Muscle layer of duodenum (tissue), 2 donors: ENCODE results near the gene ELMO1.

Source experiments
- H3K27ac ChIP-seq: one replicate; pipeline ENCODE4 v1.7.0; 2013; ENCODE audit warnings: mild to moderate bottlenecking, low read length
- H3K27me3 ChIP-seq: one replicate; pipeline ENCODE4 v1.7.0; 2013; ENCODE audit warnings: low read depth, mild to moderate bottlenecking, control low read depth, low read length
- H3K36me3 ChIP-seq, 2 donors: one replicate each; pipeline ENCODE4 v1.7.0; 2013; ENCODE audit warnings: low read length in 2 of 2, control low read depth in 1 of 2, mild to moderate bottlenecking in 1 of 2; ENCODE audit not compliant: insufficient read depth in 2 of 2, control insufficient read depth in 1 of 2
- H3K4me1 ChIP-seq, 2 donors: one replicate each; pipeline ENCODE4 v1.7.0; 2013; ENCODE audit warnings: low read length in 2 of 2, mild to moderate bottlenecking in 2 of 2, control low read depth in 1 of 2, moderate library complexity in 1 of 2; ENCODE audit not compliant: insufficient read depth in 2 of 2, control insufficient read depth in 1 of 2
- H3K4me3 ChIP-seq, 2 donors: one replicate each; pipeline ENCODE4 v1.7.0; 2013; ENCODE audit warnings: low read length in 2 of 2, low read depth in 1 of 2, mild to moderate bottlenecking in 1 of 2
- H3K9me3 ChIP-seq, 2 donors: one replicate each; pipeline ENCODE4 v1.7.0; 2013; ENCODE audit warnings: low read length in 2 of 2, control low read depth in 1 of 2, mild to moderate bottlenecking in 1 of 2; ENCODE audit not compliant: control insufficient read depth in 1 of 2
- donor health status: healthy.

The ELMO1 gene

GRCh38 chr7:37289367-37289766 is 159.3 kb downstream of the ELMO1 start:
- no peak overlapping the region for H3K27ac ChIP-seq
- H3K27me3 ChIP-seq = no peaks in the 10 kb centered on the region
- H3K4me1 ChIP-seq = peaks cover 4 to 25% of the 10 kb centered on the region in 2 donors
- H3K4me3 ChIP-seq = no peak overlapping the region
- no peaks in the 10 kb centered on the region for H3K36me3 ChIP-seq
- no peaks in the 10 kb centered on the region for H3K9me3 ChIP-seq

DNA sequence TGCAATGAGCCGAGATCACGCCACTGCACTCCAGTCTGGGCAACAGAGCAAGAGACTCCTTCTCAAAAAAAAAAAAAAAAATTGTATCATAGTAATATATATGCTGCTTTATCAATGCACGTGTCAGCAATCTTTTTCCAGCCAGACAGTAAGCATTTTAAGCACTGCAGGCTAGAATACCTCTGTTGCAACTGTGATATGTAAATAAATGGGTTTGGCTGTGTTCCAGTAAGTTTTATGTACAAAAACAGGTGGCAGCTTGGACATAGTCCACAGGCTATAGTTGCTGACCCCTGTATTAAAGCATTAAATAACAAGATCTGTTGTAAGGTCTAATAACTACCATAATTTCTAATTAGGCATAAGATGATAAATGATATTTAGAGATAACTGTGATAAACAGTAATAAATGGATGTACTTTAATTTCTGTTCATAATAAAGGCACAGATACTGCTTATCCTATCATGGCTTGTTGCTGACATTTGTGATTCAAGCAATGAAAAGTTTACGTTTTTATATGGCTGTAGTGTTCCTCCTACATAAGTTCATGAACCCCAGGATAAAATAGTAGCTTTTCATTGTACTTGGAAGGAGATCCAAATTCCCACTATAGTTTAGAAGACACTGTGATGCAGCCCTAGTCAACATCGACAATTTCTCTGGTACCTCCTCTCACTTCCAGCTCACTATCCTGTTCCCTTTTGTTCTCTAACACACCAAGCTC is 161.4 kb downstream of the ELMO1 start:
- no peak overlapping the region for H3K4me3 ChIP-seq
- H3K27ac ChIP-seq = no peak overlapping the region
- H3K27me3 ChIP-seq = no peaks in the 10 kb centered on the region
- H3K36me3 ChIP-seq = no peaks in the 10 kb centered on the region
- H3K4me1 ChIP-seq = peaks cover 4 to 36% of the 10 kb centered on the region in 2 donors
- H3K9me3 ChIP-seq = no peaks in the 10 kb centered on the region

DNA sequence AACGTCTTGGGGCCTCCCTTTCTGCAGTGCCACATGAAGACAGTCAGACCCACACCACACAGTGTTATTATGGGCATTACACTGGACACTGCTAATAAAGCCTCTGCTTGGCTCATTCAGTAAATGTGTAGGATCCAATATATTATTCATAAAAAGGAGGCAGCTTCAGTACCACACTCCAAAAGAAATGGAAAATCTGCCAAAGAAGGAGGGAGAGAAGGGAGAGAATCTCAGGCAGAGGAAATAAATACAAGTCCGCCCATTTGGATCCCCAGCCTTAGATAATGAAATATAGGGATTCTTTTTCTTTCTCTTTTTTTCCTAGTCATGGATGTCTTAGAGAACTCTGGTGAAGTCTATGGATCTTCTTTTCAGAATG is 162.2 kb downstream of the ELMO1 start:
- Histone ChIP-seq H3K4me1 (peaks cover 4 to 36% of the 10 kb centered on the region in 2 donors), H3K27me3 (no peaks in the 10 kb centered on the region), H3K9me3 (no peaks in the 10 kb centered on the region), H3K27ac (no peak overlapping the region), H3K4me3 (no peak overlapping the region), H3K36me3 (no peaks in the 10 kb centered on the region)

DNA sequence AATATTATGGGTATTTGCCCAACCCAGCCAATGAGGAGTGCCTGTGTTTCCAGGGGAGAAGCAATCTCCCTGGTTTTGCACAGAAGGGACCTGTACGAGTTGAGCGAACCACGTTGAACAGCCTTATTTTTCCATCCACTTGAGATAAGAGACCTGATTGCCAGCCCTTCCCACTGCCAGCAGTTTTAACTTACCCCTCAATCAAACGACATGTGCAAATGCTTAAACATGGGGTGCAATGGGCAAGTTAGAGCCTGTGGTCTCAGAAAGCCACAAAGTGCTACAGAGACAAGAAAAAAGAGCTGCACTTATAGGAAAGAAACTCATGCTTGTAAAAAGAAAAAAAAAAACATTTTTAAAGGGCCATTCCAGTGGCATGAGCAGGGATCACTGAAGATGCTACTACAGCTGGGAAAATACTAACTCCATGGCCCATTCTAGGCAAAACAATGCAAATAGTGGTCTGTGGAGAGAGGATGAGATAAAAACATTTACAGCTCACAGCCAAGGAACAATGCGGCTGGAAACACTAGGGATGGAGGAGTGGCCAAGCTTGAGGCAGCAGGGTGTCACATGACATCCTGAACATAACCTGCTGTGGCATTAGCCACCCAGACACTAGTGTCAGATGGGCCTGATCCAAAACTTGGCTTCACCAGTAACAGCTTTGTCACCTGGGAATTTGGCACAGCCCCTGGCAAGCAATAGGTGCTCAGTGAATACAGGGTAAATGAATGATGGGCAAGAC is 162.8 kb downstream of the ELMO1 start:
- Histone ChIP-seq H3K27ac (no peak overlapping the region), H3K4me3 (no peak overlapping the region), H3K9me3 (no peaks in the 10 kb centered on the region), H3K4me1 (peaks cover 4 to 36% of the 10 kb centered on the region in 2 donors), H3K27me3 (no peaks in the 10 kb centered on the region), H3K36me3 (no peaks in the 10 kb centered on the region)

GRCh38 chr7:37284805-37285231 is 163.8 kb downstream of the ELMO1 start:
- no peak overlapping the region for H3K27ac ChIP-seq
- H3K4me3 ChIP-seq = no peak overlapping the region
- H3K36me3 ChIP-seq = no peaks in the 10 kb centered on the region
- H3K9me3 ChIP-seq = no peaks in the 10 kb centered on the region
- H3K27me3 ChIP-seq = no peaks in the 10 kb centered on the region
- peaks cover 4 to 35% of the 10 kb centered on the region in 2 donors for H3K4me1 ChIP-seq

DNA sequence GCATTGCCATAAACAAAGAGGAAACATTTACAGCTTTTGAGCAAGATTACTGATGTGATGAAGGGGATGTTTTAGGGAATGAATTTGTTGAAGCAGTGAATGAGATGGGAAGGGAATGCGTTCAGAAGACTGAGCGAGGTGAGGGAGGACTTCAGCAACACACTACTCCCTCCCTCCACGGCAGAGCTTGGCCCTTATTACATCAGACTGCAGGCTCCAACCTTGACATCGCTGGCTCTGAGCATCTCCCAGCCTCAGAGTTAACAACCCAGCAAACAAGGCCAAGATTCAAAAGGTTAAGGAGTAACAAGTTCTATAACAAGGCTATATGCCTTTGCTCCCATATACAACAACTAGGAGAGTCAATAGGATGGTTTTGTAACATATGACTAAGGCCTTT is 164.4 kb downstream of the ELMO1 start:
- Histone ChIP-seq H3K36me3 (no peaks in the 10 kb centered on the region), H3K4me1 (peaks cover 4 to 30% of the 10 kb centered on the region in 2 donors), H3K4me3 (no peak overlapping the region), H3K9me3 (no peaks in the 10 kb centered on the region), H3K27me3 (no peaks in the 10 kb centered on the region), H3K27ac (no peak overlapping the region)

DNA sequence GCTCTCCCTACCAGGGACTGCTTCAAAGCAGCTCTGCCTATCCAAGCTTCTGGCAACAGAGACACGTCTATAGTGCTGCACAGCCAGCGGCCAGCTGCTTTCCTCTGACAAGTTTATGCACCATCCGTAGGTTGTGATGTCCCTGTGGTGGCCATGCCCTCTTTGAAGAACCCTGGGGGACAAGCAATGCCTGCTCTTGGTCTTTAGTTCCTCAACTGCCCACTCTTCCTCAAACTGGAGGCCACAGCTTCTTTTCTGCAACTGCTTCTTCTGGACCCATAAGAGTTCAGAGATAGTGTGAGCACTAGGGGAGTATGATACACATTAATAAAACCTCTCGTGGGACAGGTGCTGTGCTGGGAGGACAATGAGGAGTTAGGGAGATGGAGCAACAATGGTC is 164.9 kb downstream of the ELMO1 start:
- Histone ChIP-seq H3K27ac (no peak overlapping the region), H3K36me3 (no peaks in the 10 kb centered on the region), H3K9me3 (no peaks in the 10 kb centered on the region), H3K4me3 (no peak overlapping the region), H3K4me1 (peaks cover 4 to 27% of the 10 kb centered on the region in 2 donors), H3K27me3 (no peaks in the 10 kb centered on the region)

DNA sequence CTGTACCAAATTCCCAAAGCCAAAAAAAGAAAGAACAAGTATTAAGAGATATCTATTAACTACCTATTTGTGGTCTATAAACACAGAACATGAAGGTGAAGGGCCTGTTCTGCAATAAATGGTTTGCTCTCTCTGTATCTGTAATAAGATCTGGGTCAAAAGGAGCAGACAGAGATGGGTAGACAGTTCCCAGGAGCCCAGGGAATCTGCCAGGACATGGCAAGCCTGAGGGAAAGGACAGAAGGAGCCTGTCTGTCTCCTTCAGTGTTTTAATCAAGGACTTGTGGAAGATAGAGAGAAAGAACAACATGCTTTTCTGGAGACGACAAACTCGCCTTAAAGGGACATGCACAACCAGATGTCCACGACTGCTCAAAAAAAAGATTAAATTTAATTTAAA is 165.7 kb downstream of the ELMO1 start:
- H3K27me3 ChIP-seq = no peaks in the 10 kb centered on the region
- H3K27ac ChIP-seq = no peak overlapping the region
- H3K4me3 ChIP-seq = no peak overlapping the region
- H3K36me3 ChIP-seq = no peaks in the 10 kb centered on the region
- H3K4me1 ChIP-seq = peaks cover 4 to 27% of the 10 kb centered on the region in 2 donors
- H3K9me3 ChIP-seq = no peaks in the 10 kb centered on the region

GRCh38 chr7:37282093-37282444 is 166.6 kb downstream of the ELMO1 start:
- no peaks in the 10 kb centered on the region for H3K36me3 ChIP-seq
- no peak overlapping the region for H3K27ac ChIP-seq
- H3K9me3 ChIP-seq = no peaks in the 10 kb centered on the region
- no peaks in the 10 kb centered on the region for H3K27me3 ChIP-seq
- H3K4me1 ChIP-seq = peaks cover 4 to 27% of the 10 kb centered on the region in 2 donors
- H3K4me3 ChIP-seq = no peak overlapping the region

DNA sequence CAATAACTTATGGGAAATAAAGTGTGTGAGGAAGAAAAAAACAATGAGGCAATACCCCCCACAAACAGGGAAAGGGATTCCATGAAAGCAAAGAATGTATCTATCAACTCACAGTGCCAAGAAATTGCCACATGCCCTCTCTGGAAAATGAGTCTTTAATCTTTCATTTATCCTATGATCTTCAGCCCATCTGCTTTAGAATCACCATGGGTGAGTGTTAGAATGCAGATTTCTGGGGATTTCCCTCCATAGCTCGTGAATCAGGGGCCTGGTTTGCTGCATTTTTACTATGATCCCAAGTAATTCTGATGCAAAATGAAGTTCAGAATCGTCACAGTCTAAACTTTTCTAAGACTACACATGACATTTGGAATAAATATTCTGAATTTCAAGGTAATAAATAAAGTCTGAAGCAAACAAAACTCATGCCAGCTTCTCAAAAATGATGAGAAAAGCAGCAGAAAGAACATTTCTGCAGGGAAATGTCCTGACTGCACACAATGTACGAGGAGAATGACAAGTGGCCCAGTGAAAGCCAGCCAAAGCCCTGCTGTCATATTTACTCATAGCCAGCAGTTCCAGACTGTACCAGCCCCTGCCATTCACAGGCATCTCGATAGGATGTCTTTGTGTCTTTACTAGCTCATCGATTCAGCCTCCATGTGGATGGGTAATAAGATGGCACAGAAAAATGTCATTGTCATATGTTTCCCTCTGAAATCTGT is 167.1 kb downstream of the ELMO1 start:
- Histone ChIP-seq H3K27ac (no peak overlapping the region), H3K27me3 (no peaks in the 10 kb centered on the region), H3K4me3 (no peak overlapping the region), H3K4me1 (peaks cover 3 to 27% of the 10 kb centered on the region in 2 donors), H3K36me3 (no peaks in the 10 kb centered on the region), H3K9me3 (no peaks in the 10 kb centered on the region)

- Histone ChIP-seq H3K4me1 (peaks cover 0 to 6% of the 10 kb centered on the region in 2 donors), H3K9me3 (no peaks in the 10 kb centered on the region), H3K4me3 (no peak overlapping the region), H3K36me3 (no peaks in the 10 kb centered on the region), H3K27ac (no peak overlapping the region), H3K27me3 (no peaks in the 10 kb centered on the region)
Observed at GRCh38 chr7:37277513-37277912, 171.2 kb downstream of the ELMO1 start.
